ENCODE results near the gene TMCC1.
"Not testable (repeated sequence)": the region's sequence is repeated elsewhere in the genome, so short reads cannot be mapped to it uniquely, and the experiment has no call there.

TMCC1 gene

DNA sequence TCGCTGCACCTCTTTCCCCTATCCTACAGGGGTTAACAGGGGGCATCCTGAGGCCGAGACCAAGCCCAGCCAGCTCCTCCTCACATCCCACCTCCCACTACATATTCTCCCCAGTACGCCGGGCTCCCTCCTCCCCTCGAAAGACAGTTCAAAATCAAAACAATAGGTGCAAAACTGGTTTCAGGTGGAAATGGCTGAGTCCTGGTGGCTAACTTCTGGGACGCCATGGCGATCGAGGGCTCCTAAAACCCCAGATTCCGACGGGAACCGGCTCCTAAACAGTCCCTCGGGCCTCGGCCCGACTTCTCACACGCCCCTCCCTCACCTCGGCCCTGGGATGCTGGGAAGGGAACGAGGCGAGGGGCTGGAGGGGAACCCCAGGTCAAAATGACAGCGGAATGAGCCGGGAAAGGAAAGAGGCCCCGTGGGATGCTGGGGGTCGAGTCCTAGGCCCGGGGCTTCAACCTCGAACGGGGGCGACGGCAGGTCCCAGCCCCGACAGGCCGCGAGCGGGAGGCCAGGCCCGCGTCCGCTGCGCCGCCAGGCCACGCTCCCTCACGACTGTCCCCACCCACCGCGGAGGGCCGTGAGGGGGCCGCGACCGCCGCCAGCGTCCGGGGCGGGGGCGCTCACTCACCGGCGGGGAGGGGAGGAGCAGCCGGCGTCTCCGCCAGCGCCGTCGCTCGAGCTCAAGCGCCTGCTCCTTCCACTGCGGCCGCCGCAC lies 492 bp downstream of the TMCC1 start:
- DNase-seq (ENCODE audit: low read depth in 2 of 2): peak; percentile 42 to 64

DNA sequence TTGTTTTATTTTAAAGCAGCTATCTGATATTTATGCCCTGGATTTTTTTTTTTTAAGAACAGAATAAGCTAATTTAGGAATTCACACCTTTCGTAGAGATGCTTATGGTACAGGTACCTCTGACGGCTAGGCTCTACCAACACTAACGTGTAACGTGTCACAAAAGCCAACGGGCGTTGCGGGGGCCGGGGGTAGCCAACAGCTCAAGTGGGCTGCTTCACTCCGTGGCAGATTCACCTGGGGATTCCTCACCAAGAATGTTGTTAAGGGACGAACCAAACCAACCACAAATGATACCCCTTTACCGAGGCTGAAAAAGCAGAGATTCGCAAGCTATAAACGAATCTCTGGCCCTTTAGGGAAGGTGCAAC lies 1.0 kb downstream of the TMCC1 start:
- no peak for DNase-seq (ENCODE audit: low read depth in 2 of 2)

DNA sequence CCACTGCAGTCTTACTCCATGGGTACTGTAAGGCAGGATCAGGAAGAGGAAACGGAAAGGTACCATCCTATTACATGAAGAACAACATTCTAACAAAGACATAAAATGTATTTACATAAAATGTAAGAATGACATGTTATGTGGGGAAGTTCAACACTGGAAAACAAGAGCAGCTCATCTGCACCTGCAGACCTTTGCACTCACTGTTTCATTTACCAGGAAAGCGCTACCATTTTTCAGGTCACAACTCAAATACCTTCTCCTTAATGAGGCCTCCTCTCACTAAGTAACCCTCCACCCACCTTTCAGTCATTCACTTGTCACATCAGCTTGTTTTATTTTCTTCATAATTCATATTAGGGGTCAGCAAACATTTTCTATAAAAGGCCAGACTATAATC lies 2.6 kb downstream of the TMCC1 start:
- DNase-seq (ENCODE audit: low read depth in 2 of 2): no peak

DNA sequence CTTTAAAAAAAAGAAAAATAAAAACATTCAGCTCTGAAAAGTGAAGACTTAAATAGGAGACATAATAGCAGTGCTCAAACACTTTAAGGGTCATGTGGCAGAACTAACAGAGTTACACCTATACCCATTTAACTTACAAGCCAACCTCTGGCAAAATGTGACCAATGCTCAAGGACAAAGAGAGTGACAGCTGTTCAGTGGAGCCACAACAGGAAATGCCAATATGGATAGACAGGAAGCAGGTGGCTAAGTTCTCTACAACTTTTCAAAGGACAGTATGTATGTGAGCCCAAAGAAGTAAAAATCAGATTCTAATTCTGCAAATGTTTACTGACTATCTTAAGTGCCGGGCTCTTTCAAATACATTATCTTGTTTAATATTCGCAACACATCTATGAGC lies 3.4 kb downstream of the TMCC1 start:
- DNase-seq (ENCODE audit: low read depth in 2 of 2): no peak

DNA sequence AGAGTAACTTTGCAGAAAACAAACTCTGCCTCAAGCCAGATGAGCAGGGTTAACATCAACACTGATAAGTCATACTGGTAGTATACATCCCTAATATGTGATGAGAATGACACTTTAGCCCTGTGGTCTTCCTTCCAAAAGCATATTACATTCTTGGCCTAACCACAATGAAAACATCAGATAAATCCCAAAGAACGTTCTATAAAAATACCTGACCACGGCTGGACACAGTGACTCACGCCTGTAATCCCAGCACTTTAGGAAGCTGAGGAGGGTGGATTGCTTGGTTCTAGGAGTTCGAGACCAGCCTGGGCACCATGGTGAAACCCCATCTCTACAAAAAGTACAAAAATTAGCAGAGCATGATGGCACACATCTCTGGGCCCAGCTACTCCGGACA lies 4.7 kb downstream of the TMCC1 start:
- DNase-seq (ENCODE audit: low read depth in 2 of 2): no peak

DNA sequence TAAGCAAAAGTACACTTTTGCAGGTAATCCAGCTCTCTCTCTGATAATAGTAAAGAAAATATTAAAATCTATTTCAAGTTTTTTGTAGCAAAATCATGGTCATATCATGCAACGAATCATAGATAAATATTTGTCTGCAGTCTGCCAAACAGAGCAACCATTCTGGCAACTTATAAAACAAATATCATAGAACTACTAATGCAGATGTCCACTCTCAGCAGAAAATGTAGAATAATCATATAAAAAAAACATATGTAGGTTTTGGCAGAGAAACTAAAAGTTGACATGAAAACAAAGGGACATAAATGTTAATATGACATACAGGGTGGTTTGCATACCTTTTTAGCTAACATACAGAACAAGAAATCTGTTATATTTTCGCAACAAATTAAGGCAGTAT lies 12.2 kb downstream of the TMCC1 start:
- DNase-seq (ENCODE audit: low read depth in 2 of 2): no peak

DNA sequence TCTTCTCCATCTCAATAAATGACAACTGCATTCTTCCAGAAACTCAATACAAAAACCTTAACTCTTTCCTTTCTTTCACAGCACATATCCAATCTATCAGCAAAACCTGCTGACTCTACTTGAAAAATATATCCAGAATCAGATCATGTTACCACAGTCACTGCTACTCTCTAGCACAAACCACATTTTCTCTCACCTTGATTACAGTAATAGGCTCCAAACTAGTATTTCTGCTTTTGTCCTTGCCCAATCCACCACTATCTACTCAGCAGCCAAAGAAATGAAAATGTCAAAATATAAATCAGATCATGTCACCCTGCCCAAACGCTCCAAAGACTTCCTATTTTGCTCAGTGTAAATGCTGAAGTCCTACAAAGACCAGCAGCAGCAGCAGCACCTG lies 15.2 kb downstream of the TMCC1 start:
- DNase-seq (ENCODE audit: low read depth in 2 of 2): no peak

DNA sequence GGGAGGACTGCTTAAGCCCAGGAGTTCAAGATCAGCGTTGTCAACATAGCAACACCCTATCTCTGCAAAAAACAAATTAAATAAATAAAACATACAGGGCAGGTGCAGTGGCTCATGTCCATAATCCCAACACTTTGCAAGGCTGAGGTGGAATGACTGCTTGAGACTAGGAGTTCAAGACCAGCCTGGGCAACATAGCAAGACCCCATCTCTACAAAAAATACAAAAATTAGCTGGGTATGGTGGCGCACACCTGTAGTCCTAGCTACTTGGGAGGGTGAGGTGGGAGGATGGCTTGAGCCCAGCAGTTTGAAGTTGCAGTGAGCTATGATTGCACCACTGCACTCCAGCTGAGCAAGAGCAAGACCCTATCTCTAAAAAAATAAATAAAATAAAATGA lies 19.0 kb downstream of the TMCC1 start:
- not testable (repeated sequence) for DNase-seq (ENCODE audit: low read depth in 2 of 2)

DNA sequence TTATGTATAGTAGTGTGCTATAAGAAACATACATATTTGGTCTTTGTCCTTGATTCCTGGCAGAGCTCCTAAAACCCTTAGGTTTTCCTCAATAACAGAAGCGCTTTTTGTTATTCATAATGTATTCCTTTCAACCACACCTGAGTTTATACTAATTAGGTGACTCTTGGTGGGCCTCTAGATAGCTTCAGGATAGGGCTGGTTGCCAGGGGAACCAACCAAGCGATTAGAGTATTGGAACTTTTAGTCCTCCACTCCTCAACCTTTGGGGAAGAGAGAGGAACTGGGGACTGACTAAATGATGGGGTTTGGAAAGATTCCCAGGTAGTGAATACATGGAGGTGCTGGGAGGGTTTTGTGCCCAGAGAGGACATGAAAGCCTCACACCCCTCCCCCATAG lies 24.6 kb downstream of the TMCC1 start:
- no peak for DNase-seq (ENCODE audit: low read depth in 2 of 2)

DNA sequence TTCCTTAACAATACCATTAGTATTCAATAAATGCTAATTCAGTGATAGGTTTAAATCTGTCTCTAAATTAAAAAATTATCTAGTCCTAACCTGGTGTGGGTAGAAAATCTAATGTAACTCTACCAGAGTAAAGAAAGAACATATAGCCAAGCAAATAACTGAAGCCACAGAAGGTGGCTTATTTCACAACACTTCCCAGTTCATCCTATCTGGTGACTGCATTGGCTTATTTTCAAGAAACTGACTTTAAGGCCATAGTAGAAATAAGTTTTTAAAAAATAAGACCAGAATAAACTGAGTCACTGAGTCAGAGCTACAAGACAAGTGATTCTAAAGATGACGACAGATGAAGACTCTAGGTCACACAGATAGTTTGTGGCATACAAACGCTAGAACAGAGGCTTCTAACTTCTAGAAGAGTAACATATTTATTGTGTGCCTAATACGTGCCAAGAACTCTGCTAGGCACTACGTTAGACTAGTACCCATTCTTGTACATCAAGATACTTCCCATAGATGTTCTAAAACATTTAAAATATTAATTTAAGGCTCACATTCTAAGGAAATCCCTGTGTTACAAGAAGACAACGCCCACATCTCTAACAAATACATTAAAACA lies 25.9 kb downstream of the TMCC1 start:
- no peak for DNase-seq (ENCODE audit: low read depth in 2 of 2)

DNA sequence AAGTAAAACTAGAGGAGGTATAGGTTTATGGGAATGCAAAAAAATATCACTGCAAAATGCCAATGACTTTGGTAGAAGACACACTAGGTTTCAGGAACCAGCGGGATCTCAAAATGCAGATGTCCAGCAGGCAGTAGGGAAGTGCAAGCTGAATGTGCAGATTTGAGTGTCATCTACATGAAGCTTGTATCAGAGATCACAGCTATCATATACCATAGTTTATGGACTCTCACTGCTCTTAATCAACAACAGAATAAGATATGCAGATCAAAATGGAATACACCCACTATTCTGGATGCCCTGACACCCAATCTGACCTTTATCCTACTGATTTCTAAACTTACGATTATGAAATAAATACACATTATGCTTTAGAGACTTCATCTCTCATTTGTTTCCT lies 27.7 kb downstream of the TMCC1 start:
- DNase-seq (ENCODE audit: low read depth in 2 of 2): no peak

DNA sequence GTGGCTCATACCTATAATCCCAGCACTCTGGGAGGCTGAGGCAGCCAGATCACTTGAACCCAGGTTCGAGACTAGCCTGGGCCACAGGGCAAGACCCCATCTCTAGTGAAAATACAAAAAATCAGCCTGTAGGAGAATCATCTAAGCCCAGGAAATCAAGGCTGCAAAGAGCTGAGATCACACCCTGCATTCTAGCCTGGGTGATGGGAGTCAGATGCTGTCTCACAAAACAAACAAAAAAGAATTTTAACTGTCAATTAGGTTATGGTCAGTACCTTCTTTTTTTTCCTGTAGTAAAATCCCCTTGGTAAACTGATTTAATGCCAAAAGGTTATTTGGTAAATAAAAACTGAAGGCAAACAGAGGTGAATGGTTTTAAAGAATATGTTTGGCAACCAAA lies 29.0 kb downstream of the TMCC1 start:
- no peak for DNase-seq (ENCODE audit: low read depth in 2 of 2)

DNA sequence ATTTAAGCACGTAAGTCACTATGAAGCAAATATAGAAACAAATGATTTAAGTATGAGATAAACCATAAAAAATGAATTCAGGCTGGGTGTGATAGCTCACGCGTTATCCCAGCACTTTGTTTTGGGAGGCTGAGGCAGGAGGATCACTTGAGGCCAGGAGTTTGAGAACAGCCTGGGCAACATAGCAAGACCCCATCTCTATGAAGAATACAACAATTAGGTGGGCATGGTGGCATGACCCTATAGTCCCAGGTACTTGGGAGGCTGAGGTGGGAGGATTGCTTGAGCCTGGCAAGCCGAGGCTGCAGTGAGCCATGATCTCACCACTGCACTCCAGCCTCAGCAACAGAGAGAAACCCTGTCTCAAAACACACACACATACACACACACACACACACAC lies 34.2 kb downstream of the TMCC1 start:
- no peak for DNase-seq (ENCODE audit: low read depth in 2 of 2)

DNA sequence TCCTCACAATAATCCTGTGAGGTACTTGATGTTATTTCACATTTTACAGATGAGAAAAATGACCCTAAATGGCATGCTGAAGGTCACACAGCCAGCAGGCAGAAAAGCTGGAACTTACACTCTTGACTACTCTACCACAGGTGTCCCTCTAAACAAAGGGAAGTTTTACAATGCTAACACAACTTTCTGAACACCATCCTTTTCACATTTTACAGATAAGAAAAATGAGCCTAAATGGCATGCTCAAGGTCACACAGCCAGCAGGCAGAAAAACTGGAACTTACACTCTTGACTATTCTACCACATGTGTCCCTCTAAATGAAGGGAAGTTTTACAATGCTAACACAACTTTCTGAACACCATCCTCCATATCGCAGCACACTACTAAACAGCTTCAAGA lies 35.6 kb downstream of the TMCC1 start:
- DNase-seq (ENCODE audit: low read depth in 2 of 2): no peak

DNA sequence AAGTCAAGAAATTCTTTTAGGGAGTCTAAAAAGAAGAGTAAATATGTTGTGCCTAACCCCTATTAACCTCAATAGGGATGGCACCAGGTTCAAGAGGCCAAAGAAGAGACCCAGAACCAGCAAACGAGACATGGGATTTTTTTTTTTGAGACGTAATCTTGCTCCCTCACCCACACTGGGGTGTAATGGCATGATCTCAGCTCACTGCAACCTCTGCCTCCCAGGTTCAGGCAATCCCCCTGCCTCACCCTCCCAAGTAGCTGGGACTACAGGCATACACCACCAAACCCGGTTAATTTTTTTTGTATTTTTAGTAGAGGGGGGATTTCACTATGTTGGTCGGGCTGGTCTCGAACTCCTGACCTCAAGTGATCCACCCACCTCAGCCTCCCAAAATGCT lies 36.7 kb downstream of the TMCC1 start:
- not testable (repeated sequence) for DNase-seq (ENCODE audit: low read depth in 2 of 2)

DNA sequence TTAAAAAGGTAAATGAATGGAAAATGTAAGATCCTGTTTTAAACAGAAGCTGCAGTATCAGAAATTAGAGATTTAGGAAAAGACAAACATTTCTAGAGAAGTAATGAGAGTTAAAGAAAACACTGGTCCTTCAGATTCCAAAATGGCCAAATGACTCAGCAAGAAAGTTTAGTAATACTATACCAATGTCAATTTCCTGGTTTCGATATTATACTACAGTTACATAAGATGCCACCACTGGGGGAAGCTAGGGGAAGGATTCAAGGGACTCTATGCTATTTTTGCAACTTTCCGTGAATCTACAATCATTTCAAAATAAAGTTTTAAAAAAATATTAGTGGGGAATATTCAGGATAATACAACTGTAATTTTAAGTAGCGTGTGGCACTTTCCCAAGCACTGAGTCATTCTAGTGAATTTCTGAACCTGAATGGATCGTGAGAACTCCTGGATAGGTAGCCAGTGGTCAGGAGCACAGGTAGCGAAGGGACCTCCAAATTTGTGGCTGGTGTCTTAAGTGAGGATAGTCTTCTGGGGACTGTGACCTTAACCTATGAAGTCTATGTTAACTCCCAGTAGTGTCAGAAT lies 37.6 kb downstream of the TMCC1 start:
- DNase-seq (ENCODE audit: low read depth in 2 of 2): no peak

DNA sequence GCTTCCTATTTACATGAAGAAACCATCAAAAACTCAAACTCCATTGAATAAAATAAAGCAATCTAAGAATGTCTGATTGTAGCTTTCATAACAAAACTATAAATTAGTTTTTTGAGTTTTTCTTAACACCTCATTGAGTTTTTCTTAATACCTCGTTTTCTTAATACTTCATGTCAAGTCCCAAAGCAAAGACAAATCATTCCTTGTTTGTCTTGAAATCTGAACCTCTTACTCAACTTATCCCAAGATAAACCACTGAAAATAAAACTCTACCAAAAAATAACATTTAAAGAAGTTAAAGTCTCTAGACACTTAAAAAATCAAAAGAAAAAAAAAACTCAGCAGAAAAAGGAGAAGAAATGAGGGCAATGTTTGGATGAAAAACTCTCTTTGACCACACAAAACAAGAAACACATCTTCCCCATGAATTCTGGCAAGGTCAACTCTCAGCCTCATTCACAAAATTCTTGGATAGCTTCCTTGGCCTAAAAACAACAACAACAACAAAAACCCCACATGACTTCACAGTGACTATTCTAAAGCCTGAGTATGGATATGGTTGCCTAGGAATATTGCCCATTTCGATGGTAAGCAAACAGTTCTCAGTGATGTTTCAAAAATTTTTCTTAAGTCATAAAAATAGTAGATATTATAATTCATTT lies 38.2 kb downstream of the TMCC1 start:
- no peak for DNase-seq (ENCODE audit: low read depth in 2 of 2)

DNA sequence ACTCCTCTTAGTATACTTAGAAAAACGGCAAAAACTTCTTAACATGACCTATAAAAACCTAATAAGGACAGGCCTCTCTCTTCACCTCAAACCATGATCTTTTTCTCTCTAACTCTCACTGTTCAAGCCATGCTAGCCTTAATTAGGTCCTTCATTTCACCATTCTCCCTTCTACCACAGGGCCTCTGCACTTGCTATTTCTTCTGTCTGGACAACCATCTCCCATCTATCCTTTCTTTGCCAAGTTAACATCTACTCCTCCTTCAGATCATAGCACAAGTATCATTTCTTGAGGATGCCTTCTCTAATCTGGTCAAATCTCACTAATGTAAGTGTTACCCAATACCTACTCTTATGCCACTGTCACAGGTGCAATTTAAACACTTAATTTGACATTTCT lies 39.1 kb downstream of the TMCC1 start:
- no peak for DNase-seq (ENCODE audit: low read depth in 2 of 2)

DNA sequence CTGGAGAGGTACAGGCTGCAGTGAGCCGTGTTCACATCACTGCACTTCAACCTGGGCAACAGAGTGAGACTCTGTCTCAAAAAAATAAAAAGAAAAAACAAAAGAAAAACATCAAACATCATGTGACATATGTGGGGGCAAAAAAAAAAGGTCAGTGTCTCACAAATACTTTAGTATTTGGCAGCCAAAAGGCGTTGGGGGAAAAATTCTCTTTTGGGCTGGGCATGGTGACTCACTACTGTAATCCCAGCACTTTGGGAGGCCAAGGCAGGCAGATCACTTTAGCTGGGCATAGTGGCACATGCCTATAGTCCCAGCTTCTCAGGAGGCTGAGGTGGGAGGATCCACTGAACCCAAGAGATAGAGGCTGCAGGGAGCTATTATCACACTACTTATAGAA lies 47.6 kb downstream of the TMCC1 start:
- DNase-seq (ENCODE audit: low read depth in 2 of 2): no peak

DNA sequence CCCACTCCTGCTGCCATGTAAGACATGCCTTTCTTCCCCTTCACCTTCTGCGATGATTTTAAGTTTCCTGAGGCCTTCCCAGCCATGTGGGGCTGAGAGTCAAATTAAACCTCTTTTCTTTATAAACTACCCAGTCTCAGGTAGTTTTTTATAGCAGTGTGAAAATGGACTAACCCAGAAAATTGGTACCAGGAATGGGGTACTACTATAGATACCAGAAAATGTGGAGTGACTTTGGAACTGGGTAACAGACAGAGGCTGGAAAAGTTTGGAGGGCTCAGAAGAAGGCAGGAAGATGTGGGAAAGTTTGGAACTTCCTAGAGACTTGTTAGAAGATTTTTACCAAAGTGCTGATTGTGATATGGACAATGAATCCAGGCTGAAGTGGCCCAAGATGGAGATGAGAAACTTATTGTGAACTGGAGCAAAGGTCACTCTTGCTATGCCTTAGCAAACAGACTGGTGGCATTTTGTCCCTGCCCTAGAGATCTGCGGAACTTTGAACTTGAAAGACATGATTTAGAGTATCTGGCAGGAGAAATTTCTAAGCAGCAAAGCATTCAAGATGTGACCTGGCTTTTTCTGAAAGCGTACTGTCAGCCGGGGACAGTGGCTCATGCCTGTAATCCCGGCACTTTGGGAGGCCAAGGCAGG lies 52.7 kb downstream of the TMCC1 start:
- no peak for DNase-seq (ENCODE audit: low read depth in 2 of 2)

DNA sequence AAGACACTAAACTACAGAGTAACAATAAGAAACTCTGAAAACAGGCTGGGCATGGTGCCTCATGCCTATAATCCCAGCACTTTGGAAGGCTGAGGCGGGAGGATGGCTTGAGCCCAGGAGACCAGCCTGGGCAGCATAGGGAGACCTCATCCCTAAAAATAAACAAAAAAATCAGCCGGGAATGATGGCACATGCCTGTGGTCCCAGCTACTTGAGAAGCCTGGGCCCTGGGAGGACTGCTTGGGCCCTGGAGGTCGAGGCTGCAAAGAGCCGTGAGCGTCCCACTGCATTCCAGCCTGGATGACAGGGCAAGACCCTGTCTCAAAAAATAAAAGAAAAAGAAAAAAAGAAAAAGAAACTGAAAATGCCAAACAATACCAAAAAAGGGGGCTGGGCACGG lies 55.4 kb downstream of the TMCC1 start:
- no peak for DNase-seq (ENCODE audit: low read depth in 2 of 2)

DNA sequence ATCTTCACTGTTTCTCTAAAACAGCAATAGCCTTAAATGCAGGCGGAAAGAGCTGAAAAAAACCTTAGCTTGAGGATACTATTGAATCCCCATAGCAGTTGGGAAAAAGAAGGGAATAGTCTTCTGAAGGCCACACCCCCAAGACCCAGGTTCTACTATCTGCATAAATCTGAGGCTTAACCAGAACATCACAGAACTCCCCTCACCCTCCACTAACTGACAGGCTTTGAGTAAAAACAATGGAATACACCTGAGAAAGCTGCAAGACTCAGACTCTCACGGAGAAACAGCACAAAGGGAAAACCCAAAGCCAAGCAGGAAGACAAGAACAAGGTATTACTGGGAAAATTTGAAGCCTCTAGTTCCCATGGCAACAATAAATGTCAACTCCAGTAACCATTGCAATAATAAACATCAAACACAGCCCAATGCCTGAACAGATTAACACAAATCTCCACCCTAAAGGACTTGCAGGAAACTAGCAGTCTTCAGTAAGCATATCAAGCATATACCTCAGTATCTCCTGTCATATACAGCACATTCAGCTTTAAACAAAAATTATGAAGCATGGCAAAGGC lies 56.4 kb downstream of the TMCC1 start:
- no peak for DNase-seq (ENCODE audit: low read depth in 2 of 2)
